Measurements from ENCODE around the gene TMEM134.

TMEM134 gene

DNA sequence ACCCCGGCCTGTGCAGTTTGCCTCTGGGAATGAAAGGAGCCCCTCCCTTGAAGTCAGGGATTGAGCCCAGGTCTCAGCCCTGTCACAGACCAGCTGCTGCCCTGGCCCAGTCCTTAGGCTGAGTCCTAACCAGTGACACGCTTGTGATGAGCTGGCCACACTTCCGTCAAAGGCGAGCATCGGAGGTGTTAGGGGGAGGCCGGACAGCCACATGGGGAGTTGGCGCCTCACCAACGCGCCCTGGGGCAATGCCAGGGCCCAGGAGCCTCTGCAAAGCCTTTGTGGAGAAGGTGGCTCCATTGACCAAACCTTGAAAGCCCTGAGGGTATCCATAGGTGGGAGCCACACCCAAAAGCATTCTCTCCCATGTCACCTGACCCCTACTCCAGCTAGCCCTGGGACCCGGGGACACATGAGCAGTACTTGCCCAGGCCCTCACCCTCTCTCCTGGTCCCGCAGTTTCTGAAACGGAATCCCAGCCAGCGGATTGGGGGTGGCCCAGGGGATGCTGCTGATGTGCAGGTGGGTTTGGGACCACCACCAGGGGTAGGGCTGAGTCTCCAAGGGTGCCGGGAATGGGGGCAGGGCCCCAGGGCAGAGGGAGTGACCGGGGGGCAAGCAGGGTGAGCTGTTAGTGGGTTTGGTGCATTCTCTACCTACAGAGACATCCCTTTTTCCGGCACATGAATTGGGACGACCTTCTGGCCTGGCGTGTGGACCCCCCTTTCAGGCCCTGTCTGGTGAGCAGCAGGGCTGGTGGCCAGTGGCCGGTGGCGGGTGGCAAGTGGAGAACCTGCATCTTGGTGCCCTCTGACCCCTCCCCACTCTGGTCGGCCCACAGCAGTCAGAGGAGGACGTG lies 35.3 kb downstream of the TMEM134 start:
- TF ChIP-seq TAF1 (IDR thresholded peaks at IDR 0.05; ENCODE audit: borderline replicate concordance, insufficient read depth, low read length) (no peak), FOXP2 (optimal IDR thresholded peaks at IDR 0.05; ENCODE audit: borderline replicate concordance, extremely low read depth, extremely low read length, insufficient read depth) (no peak), POLR2AphosphoS5 (IDR thresholded peaks at IDR 0.05; ENCODE audit: low read depth, low read length) (no peak), SIN3A (IDR thresholded peaks at IDR 0.05; ENCODE audit: borderline replicate concordance, insufficient read depth, low read length) (no peak)
- TF ChIP-seq, protein P1, sequence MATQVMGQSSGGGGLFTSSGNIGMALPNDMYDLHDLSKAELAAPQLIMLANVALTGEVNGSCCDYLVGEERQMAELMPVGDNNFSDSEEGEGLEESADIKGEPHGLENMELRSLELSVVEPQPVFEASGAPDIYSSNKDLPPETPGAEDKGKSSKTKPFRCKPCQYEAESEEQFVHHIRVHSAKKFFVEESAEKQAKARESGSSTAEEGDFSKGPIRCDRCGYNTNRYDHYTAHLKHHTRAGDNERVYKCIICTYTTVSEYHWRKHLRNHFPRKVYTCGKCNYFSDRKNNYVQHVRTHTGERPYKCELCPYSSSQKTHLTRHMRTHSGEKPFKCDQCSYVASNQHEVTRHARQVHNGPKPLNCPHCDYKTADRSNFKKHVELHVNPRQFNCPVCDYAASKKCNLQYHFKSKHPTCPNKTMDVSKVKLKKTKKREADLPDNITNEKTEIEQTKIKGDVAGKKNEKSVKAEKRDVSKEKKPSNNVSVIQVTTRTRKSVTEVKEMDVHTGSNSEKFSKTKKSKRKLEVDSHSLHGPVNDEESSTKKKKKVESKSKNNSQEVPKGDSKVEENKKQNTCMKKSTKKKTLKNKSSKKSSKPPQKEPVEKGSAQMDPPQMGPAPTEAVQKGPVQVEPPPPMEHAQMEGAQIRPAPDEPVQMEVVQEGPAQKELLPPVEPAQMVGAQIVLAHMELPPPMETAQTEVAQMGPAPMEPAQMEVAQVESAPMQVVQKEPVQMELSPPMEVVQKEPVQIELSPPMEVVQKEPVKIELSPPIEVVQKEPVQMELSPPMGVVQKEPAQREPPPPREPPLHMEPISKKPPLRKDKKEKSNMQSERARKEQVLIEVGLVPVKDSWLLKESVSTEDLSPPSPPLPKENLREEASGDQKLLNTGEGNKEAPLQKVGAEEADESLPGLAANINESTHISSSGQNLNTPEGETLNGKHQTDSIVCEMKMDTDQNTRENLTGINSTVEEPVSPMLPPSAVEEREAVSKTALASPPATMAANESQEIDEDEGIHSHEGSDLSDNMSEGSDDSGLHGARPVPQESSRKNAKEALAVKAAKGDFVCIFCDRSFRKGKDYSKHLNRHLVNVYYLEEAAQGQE (IDR thresholded peaks at IDR 0.05; ENCODE audit: insufficient read depth in 1 of 2, low read depth in 2 of 2, low read length in 2 of 2): no peak

DNA sequence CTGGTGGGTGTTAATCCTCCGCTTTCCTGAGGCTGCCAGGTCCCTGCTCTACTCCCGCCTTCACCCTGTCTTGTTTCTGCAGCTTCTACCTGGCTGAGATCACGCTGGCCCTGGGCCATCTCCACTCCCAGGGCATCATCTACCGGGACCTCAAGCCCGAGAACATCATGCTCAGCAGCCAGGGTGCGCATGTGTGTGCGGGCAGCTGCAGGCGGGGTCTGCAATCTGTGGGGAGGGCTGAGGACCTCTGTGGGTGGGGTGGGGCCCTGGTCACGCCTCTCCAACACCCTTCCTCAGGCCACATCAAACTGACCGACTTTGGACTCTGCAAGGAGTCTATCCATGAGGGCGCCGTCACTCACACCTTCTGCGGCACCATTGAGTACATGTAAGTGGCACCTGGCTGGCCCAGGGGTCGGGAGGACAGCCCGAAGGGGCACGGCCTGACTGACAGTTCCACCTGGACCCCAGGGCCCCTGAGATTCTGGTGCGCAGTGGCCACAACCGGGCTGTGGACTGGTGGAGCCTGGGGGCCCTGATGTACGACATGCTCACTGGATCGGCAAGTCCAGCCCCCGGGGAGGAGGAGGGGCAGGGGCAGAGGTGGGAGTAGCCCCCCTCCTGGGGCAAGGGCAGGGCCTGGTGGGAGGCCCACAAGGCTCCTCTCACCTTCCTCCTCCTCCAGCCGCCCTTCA lies 36.2 kb downstream of the TMEM134 start:
- no peak for TF ChIP-seq FOXP2 (optimal IDR thresholded peaks at IDR 0.05; ENCODE audit: borderline replicate concordance, extremely low read depth, extremely low read length, insufficient read depth)
- TF ChIP-seq TAF1 (IDR thresholded peaks at IDR 0.05; ENCODE audit: borderline replicate concordance, insufficient read depth, low read length): no peak
- 0 out of 2 replicates have a peak, but pooled peaks have one; percentile 2 for TF ChIP-seq POLR2AphosphoS5 (IDR thresholded peaks at IDR 0.05; ENCODE audit: low read depth, low read length)

DNA sequence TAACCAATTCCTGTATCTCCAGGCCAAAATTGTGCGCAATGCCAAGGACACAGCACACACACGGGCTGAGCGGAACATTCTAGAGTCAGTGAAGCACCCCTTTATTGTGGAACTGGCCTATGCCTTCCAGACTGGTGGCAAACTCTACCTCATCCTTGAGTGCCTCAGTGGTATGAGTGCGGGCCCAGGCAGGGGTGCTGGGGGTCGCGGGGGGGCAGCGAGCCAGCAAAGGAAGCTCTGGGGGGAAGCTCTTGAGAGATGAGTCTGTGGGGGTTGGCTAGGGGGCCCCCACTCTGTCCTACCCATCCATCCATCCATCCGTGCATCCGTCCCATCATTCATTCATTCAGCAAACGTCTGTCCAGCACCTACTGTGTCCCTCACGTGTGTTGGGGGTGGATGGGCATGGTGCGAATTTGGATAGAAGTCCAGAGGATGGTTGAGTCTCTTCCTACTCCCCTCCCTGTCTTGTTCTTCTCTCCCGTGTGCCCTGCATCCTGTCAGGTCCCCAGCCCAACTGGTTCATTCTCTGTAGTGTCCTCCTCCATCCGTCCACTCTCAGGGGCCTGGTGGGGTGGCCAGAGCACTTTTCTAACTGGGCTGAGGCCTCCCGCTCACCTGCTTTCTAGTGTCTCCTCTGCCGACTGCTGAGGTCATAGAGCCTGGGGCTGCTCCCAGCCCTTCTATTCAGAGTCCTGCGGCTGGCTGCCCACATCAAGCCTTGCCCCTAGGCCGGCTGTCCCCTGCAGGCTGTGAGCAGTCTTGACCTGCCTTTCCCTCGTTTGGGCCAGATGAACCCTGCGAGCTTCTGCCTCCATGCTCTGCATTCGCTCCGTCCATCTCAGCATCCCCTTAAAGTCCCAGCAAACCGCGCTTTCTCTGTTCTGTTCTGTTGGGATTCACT lies 37.5 kb downstream of the TMEM134 start:
- no peak for TF ChIP-seq SIN3A (IDR thresholded peaks at IDR 0.05; ENCODE audit: borderline replicate concordance, insufficient read depth, low read length)
- TF ChIP-seq, protein P1 (IDR thresholded peaks at IDR 0.05; ENCODE audit: insufficient read depth in 1 of 2, low read depth in 2 of 2, low read length in 2 of 2): no peak
- no peak for TF ChIP-seq POLR2AphosphoS5 (IDR thresholded peaks at IDR 0.05; ENCODE audit: low read depth, low read length)
- TF ChIP-seq FOXP2 (optimal IDR thresholded peaks at IDR 0.05; ENCODE audit: borderline replicate concordance, extremely low read depth, extremely low read length, insufficient read depth): no peak
- TF ChIP-seq TAF1 (IDR thresholded peaks at IDR 0.05; ENCODE audit: borderline replicate concordance, insufficient read depth, low read length): no peak

DNA sequence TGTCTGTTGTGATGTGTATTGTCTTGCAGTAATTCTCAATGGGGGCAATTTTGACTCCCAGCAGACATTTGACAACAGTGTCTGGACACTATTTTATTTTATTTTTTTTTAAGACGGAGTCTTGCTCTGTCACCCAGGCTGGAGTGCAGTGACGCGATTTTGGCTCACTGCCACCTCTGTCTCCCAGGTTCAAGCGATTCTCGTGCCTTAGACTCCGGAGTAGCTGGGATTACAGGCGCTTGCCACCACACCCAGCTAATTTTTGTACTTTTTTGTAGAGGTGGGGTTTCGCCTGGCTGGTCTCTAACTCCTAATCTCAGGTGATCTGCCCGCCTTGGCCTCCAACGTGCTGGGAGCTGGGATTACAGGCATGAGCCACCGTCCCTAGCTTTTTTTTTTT lies 39.3 kb downstream of the TMEM134 start:
- TF ChIP-seq POLR2AphosphoS5 (IDR thresholded peaks at IDR 0.05; ENCODE audit: low read depth, low read length): no peak
- TF ChIP-seq, protein P1 (IDR thresholded peaks at IDR 0.05; ENCODE audit: insufficient read depth in 1 of 2, low read depth in 2 of 2, low read length in 2 of 2): no peak
- TF ChIP-seq SIN3A (IDR thresholded peaks at IDR 0.05; ENCODE audit: borderline replicate concordance, insufficient read depth, low read length): no peak

DNA sequence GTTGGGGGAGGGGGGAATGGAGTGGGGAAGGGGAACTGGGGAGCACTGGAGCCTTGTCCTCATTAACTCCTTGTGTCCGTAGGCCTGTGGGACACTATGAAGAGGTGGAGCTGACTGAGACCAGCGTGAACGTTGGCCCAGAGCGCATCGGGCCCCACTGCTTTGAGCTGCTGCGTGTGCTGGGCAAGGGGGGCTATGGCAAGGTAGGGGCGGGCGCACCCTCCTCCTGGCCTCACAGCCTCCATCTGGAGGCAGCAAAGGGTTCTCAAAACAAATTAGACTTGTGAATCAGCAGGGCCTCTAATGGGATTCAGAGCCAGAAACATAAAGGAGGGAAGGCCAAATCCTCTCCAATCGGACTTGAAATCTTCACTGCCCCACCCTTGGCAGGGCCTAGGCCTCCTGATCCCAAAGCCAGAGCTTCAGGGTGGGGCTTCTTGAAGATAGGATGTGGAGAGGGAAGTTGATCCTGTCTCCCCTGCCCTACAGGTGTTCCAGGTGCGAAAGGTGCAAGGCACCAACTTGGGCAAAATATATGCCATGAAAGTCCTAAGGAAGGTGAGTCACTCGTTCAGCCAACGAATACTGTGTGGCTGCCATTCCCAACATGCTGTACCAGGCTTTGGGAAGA lies 39.9 kb downstream of the TMEM134 start:
- TF ChIP-seq, protein P1 (IDR thresholded peaks at IDR 0.05; ENCODE audit: insufficient read depth in 1 of 2, low read depth in 2 of 2, low read length in 2 of 2): no peak
- no peak for TF ChIP-seq SIN3A (IDR thresholded peaks at IDR 0.05; ENCODE audit: borderline replicate concordance, insufficient read depth, low read length)
